Embryonic facial prominence (tissue), 1 donor: ENCODE measurements around the gene C16orf89.
"Not testable (repeated sequence)": the region's sequence is repeated elsewhere in the genome, so short reads cannot be mapped to it uniquely, and the experiment has no call there.

Experiments
- DNase-seq: peaks from one replicate; pipeline ENCODE4 v3.0.0-alpha.2; 2016; ENCODE audit errors: extremely low spot score

C16orf89 gene

DNA sequence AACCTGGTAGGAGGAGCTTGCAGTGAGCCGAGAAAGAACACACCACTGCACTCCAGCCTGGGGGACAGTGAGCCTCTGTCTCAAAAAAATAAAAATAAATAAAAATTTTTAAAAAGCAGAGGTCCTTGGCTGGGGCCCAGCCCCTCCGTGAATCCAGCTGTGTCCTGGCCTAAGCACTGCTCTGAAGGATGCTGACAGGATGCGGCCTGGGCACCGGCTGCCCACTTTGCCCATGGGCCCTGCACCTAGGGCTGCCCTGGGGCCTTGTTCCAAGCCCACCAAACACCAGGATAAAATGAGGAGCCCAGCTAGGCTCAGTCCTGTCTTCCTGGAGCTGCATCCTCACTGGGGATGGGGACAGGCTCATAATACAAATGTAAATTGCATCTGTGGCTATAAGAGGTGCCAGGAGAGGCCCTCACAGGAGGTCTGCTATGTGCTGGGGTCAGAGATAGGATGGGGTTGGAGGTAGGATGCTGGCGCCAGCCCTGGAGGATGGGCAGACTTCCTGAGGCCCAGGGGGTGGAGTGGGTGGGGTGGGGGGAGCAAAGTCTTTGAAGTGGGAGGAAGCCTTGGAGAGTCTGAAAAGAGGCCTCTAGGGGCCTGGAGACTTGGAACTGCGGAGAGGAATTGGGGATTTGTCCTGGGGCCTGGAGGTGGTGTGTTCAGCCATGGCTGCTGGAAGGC lies 6.2 kb downstream of the C16orf89 start:
- DNase-seq = no peak

DNA sequence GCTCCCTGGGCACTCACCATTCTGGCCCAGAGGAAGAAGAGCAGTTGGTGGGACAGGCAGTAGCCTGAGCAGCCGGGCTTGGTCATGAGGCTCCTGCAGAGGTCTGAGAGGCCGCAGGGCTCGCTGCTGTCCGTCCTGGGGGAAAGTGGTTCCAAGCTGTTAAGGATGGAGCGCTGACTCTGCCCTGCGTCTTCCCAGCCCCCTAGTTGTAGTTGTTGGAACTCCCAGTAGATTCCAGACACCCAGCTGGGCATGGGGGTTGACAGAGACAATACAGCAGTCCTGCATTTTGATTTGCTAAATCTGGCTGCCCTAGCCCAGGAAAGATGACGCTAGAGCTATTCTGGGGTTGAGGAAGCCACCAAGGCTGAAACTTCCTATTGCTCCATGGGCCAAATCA lies 7.3 kb downstream of the C16orf89 start:
- no peak for DNase-seq

DNA sequence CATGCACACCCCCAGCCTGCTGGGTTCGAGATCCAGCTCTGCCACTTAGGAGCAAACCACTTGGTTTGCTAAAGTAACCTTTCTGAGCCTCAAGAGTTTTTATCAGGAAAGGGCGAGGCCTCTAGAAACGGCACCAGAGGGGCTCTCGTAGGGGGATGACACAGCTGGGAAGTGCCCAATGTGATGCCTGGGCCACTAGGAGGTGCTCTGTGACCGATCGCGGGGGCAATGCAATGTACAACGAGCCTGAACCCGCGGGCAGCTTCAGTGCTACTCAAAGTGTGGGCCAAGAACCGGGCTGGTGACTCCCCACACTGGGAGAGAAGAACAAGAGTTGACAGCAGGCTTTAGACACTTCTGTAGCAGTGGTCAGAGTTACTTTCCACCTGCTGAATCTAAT lies 9.4 kb downstream of the C16orf89 start:
- no peak for DNase-seq

DNA sequence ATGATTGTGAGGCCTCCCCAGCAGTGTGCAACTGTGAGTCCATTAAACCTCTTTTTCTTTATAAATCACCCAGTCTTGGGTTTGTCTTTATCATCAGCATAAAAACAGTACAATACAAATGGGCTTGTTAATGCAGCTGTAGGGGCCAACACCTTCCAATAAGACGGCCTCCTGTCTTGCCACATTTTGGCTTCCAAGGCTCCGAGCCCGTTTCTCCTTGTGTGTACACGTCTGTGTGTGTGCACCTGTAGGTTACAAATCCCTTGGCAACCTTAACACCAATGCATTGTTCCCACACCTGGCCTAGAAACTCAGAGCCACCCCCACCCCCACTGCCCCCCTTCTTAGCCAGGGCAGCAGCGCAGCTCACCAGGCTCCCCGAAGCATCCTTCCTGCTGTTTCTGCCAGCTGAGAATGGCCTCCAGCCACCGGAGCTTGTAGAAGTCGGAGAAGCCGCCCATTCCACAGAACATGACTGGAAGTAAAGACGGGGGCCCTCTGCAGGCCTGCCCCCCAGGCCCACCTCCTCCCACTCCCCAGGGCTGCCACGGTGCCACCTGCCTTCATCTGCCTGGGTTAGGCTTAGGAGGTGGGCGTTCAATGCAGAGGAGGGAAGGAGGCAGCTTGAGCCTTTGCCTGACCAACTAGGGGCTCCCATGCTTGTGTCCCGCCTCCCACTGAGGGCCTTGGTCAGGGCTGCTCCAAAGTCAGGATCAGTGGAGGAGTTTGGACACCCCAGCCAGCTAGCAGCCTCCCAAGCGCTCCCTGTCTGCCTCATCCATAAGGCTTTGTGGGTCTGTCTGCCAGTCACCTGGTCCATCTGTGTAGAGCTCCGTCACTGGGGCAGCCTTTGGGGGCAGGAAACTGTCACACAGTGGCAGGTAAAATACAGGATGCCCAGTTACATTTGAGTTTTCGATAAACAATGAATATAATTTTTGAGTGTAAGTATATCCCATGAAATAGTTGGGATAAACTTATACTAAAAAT lies 10.6 kb downstream of the C16orf89 start:
- no peak for DNase-seq

DNA sequence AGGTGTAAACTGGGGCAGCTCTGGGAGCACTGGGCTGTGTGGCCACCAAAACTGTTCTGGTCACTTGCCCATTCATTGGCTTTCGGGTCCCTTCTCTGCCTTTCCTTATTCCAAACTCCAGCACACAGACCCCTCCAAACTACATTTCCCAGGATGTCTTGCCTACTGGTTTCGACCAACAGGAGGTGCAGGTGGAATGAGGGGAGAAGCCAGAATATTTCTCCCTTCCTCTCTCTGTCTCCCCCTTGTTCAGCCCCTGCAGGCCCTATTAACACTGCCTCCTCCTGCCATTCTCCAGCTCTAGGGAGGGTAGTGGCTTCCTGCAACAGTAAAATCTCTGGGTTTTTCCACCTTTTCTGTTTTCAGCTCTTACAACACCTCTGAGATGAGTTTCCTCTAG lies 18.8 kb downstream of the C16orf89 start:
- DNase-seq = no peak

DNA sequence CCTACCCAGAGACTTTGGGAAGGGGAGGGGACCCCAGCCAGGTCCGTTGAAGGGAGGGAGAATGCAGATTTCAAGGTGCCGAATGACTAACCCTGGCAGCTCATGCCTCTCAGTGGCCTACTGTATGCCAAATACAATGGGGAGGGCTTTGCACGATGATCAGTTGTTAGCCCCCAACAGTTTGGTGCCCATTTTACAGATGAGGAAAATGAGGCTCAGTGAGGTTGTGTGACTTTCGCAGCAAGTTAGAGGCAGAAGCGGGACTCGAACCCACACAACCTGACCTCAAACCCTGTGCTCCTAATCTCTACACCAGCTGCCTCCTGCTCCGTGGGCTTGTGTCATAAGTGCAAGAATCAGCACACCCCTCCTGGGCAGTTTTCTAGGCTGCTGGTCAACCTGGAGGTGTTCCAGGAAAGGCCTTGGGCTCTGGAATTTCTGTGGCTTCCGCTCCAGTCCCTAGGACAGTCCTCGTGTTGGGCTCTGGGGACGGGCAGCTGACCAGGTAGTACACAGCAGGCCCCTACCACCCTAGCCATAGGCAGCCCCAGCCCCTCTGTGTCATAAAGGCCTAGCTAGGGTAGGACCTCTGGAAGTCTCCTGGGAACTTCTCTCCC lies 20.1 kb downstream of the C16orf89 start:
- no peak for DNase-seq

DNA sequence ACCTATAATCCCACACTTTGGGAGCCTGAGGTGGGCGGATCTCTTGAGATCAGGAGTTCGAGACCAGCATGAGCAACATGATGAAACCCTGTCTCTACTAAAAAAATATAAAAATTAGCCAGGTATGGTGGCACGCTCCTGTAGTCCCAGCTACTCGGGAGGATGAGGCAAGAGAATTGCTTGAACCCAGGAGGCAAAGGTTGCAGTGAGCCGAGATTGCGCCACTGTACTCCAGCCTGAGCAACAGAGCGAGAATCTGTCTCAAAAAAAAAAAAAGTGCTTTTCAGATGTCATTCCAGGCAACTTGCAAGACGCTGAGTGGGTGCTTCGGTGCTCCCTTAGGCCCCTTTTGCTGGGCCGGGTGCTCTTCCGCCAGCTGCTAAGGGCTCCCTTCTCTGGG lies 21.2 kb downstream of the C16orf89 start:
- DNase-seq = not testable (repeated sequence)

DNA sequence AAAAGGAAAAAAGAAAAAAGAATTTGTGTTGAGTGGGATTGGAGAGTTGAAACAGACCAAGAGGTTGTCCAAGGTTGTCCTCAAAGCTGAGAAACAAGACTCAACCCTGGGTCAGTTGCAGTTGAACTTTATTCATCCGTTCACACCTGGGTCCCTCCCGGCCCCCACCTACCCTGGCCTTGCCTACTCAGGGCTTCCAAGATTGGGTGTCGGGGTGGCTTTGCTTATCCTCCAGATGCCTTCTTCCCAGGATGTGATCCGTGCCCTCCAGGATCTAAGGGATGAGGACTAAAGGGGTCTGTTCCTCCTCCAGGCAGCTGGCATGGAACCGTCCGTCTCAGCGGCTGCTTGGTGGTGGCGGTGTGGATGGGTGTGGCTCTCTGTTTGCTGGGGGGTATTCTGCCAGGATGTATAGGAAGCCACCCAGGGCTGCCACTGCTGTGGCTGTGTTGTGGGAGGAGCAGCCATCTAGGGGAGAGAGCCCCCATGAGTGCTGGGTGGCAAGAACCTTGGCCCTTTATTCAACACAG lies 21.7 kb downstream of the C16orf89 start:
- DNase-seq = no peak

DNA sequence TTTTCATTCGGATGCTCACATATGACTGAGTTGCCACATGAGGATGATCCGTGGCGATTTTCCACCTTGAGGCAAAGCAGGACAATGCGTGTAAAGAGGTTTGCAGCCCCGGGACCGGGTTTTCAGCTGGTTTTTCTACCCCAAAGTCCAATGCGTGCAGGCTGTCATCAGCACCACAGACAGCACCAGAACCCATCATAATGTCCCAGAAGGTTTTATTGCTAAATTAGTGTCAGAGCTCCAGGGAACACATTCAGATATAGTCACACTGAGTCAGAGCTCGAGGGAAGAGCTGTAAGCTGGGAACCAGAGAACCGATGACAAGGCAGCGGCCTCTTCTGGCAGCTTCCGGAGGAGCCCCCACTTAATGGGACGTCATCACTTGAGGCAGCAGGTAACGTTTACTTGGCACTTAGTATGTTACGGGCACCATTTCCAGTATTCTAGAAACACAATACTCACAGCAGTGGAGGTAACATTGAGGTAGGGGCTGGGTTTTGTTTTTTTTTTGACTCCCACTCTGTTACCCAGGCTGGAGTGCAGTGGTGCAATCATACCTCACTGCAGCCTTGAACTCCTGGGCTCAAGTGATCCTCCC lies 23.1 kb downstream of the C16orf89 start:
- no peak for DNase-seq

DNA sequence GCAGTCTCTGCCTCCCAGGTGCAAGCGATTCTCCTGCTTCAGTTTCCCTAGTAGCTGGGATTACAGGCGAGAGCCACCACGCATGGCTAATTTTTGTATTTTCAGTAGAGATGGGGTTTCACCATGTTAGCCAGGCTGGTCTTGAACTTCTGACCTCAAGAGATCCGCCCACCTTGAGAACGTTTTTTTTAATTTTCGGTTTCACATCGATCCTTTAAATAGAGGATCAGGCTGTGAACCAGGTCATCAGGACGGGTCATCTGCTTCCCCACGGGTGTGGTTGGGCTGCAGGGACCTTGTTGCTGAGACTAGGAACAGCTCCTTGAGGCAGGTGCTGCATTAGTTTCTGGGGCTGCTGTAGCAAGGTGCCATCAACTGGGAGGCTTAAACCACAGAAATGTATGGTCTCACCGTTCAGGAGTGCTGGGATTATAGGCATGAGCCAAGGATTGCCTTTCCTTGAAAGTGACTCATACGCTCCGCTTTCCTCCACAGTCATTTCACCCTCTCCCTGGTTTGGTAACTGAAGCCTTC lies 24.1 kb downstream of the C16orf89 start:
- DNase-seq = no peak

DNA sequence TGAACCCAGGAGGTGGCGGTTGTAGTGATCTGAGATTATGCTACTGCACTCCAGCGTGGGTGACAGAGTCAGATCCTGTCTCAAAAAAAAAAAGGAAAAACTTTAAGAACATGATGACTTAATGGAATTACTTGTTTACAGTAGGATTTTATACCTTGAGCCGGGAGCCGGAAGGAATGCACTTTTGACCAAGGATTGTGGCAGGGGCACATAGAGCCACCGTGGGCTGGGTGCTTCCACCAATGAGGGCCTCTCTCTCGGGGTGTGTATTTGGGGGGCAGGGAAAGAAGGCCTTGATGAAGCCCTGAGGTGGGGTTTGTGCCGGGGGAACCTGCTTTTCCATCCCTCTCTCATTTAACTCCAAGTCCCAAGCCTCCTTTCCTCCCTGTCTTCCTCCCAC lies 25.3 kb downstream of the C16orf89 start:
- DNase-seq = no peak

DNA sequence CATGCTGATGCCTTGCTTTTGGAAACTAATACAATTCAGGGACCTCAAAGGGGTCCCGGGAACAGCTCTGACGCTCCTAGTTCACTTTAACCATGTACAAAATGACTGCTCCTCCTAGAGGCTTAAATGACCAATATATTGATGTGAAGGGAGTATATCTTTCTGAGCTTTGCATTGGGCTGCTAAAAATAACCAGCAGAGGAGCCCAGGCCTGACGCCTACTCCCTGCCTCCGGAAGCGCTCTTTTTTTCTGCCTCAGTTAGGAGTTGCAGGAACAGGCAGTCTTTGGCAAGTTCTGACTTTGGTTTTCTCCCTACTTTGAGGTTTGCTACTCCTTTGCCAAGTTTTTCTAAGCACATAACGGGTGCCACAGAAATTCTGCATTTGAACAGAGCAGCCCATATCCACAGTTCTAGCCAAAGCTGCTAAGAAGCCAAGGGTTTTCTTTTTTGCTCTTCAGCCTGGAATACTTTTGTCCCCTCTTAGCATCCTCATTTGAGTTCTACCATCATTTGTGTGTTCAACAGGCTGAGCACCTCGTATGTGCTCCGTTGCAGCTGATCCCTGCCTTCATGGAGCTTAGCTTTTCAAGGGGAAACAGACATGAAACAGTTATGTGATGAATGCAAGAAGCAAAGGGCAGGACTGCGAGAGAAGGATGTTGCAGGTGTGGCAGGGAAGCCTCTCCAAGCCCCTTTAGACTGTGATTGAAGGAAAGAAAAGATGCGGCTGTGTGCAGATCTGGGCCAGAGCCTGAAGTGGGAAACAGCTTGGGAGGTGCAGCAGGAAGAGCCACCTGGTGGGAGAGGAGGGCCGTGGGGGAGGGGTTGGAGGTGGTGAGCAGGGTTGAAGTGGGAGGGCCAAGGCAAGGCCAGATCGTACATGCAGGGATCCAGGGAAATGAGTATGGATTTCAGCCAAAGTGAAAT lies 29.3 kb downstream of the C16orf89 start:
- DNase-seq = no peak

DNA sequence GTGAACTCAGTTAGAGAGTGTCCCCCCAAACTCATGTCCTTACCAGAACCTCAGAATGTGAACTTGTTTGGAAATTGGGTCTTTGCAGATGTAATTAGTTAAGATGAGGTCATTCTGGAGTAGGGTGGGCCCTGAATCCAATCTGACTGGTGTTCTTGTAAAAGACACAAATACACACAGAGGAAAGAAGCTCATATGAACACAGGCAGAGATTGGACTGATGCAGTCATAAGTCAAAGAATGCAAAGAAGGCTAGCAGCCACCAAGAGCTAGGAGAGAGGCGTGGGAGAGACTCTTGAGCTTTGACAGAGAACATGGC lies 29.9 kb downstream of the C16orf89 start:
- DNase-seq = no peak

DNA sequence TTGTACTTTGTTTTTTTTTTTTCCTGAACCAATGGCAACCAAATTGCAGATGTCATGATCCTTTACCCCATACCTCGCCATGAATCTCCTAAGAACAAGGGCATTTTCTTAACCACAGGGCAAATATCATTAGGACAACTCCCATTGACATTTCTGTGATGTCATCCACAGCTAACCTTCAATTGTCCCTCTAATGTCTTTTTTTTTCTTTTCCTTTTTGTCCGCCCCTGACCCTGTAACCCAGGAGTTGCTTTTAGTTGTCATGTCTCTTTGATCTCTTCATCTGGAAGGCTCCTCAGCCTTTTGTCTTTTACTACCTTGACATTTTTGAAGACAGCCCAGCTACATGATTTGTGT lies 31.6 kb downstream of the C16orf89 start:
- DNase-seq = no peak

DNA sequence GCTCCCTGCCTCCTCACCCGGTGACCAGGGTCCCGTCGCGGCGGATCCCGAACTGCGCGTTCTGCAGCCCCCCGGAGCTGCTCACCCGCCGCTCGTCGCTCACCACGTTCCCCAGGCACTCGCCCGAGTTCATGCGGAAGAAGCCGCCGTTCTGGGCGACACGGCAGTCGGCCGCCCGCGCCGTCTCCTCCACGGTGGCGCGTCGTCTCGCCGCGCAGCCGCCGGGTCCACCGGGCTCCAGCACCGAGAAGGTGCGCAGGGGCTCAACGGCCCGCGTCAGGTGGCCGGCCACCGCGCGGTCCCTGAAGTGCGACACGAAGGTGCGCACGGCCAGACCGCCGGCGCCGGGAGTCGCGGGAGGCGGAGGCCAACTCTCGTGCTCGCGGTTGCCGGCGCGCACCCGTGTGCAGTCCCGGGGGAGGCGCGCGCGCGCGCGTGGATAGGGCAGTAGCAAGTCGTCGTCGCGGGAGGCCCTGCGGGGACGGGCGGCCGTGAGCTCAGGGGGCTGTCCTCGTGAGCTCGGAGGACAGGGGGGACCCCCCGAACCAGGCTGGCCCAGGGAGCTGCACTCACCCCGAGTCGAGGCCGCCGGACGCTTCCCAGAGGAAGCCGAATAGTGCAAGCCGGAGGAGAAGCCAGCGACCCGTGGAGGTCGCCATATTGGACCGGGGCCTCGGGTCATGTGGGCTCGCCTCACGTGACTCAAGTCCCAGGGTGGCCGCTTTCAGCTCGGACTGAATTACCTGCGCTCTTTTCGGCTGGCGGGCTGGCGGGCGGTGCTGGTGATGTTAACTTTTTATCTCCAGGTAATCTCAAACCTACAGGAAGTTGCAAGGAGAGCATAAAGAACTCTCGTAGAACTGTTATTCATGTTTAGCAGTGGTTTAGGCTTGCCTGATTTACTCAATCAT lies 32.2 kb downstream of the C16orf89 start, which contains the start of gene NAGPA:
TSS of gene NAGPA (minus strand) at position 680 of the 911 bp plus-strand sequence. CDS start at position 659, 21 bp downstream.
- DNase-seq = peak; percentile 68

DNA sequence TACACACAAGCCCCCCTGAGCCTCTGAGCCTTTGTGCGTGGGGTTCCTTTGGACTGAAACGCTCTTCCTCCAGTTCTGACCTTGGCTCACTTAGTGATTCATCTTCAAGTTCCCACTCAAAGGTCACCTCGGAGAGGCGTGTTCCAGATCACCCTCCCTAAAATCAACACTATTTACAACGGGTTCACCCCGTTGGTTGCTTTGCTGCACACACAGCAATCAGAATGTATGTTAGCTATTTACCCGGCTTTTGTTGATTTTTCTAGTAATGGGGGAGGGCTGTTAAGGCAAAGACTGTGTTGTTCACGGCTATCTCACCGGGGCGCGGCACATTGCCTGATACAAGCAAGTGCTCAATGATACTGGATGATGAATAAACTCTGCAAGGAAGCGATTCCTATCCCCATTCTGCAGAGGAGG lies 33.0 kb downstream of the C16orf89 start:
- no peak for DNase-seq

DNA sequence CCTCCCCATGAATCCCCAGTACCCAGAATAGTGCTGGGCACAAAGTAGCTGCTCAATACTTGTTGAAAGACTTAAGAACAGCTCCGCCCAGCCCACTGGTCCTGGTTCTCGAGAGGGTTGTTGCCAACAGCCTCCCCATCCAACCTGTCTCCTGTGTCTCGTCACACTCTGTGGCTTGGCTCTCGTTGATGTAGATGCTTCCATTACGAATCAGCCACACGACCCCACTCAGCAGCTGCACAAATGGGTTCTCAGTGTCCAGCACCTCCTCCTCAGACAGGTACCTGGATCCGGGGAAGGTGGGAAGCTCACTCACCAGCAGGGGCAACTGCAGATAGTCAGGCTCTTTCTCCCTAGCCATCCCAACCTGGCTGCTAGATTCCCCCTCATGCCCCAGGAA lies 34.2 kb downstream of the C16orf89 start:
- no peak for DNase-seq

DNA sequence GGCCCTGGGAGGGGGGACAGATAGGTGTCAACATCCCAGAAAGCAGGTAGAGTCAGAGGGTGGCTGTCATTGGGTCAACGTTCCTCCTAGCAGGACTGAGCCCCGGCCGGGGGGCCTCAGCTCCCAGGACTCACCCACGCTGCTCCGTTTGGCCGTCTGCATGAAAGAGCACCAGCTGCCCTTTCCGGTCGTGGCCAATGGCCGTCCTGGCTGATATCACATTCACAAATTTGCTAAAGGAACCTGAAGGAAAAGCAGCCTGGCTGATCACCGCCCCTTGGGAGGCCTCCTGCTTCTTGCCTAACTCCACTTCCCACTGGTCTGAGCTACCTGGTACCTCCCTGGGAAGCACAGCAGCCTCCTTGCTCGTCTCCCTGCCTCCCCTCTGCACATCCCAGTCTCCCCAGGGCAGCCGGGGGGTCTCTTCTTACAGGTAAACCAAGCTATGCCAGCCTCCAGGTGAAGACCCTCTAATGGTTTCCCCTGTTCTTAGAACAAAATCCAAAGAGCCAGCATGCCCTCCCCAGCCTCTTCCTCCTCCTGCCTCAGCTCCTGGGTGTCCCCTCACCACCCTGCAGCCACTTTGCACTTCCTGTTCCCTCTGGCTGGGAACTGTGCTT lies 35.4 kb downstream of the C16orf89 start:
- DNase-seq = no peak

DNA sequence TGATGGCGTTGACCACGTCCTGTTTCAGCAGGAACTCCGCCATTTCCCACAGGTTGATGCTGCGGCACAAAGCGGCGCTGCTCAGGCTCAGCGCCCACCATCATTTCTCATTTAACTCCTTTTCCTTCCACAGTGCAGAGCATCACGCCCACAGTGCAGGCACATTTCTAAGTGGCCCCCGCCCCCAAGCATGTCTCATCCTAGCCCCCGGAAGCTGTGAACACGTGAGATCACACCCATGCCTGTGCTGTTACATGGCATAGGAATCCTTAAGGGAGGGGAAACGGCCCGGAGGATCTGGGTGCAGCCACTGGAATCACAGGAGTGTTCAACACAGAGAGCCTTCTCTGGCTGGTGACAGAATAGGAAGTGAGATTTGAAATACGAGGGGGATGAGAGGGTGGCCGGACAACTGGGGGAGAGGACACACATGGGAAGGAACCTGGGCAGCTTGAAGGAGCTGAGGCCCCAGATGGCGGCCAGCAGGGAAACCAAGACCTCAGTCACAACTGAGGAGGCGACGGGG lies 36.7 kb downstream of the C16orf89 start:
- no peak for DNase-seq
